ENCODE measurements around the gene ZNF674. TPM values are rescaled to one million over a fixed set of nuclear protein-coding genes. Genes with fewer than 3 reads are reported as not detected.
"Not testable (repeated sequence)": the region's sequence is repeated elsewhere in the genome, so short reads cannot be mapped to it uniquely, and the experiment has no call there.

The ZNF674 gene
- total and polyA plus RNA-seq, 2 donors from 2014 or later = 1.4 to 6.3 TPM

DNA sequence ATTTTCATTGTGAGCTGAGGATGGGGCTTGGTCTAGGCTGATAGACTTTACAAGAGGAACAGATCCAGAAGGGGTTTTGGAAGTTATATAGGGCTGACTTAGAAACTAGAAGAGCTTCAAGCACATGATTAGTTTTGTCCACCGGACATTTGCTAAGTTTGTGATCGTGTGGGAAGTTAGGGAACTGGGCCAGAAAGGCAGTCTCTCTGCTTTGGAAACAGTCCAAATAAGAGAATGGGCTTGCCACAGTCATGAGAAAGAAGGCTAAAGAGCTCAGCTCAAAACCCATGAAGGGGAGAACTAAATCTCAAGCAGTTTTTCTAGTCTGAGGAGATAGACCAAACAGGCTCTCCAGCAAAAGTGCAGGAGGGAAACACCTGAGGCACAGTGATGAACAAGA is 67.8 kb downstream of the ZNF674 start:
- DNase-seq (peak in 1 of 5 donors; percentile 16), FAIRE-seq (no peak)
- H3K4me3 ChIP-seq (ENCODE audit: low read length in 3 of 3) = no peak overlapping the region
- no peak overlapping the region for H3K9ac ChIP-seq (ENCODE audit: low read length in 3 of 3)
- H3K27me3 ChIP-seq (ENCODE audit: control insufficient read depth, insufficient read depth, low read length) = no peaks in the 10 kb centered on the region
- no peaks in the 10 kb centered on the region for H3K9me3 ChIP-seq (ENCODE audit: control insufficient read depth in 2 of 3, insufficient read depth in 1 of 3, low read length in 3 of 3)
- H3K27ac ChIP-seq (ENCODE audit: low read depth in 2 of 2, low read length in 2 of 2) = no peak overlapping the region
- TF ChIP-seq, protein P1, sequence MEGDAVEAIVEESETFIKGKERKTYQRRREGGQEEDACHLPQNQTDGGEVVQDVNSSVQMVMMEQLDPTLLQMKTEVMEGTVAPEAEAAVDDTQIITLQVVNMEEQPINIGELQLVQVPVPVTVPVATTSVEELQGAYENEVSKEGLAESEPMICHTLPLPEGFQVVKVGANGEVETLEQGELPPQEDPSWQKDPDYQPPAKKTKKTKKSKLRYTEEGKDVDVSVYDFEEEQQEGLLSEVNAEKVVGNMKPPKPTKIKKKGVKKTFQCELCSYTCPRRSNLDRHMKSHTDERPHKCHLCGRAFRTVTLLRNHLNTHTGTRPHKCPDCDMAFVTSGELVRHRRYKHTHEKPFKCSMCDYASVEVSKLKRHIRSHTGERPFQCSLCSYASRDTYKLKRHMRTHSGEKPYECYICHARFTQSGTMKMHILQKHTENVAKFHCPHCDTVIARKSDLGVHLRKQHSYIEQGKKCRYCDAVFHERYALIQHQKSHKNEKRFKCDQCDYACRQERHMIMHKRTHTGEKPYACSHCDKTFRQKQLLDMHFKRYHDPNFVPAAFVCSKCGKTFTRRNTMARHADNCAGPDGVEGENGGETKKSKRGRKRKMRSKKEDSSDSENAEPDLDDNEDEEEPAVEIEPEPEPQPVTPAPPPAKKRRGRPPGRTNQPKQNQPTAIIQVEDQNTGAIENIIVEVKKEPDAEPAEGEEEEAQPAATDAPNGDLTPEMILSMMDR (IDR thresholded peaks at IDR 0.05; ENCODE audit: borderline replicate concordance, extremely low read depth, insufficient read depth) = no peak
- intact Hi-C loops (cut with DNase I) = no loop called here
- H3K36me3 ChIP-seq (ENCODE audit: control insufficient read depth in 2 of 3, insufficient read depth in 3 of 3, low read length in 3 of 3) = no peaks in the 10 kb centered on the region
- no peaks in the 10 kb centered on the region for H3K4me1 ChIP-seq (ENCODE audit: control insufficient read depth in 2 of 3, insufficient read depth in 2 of 3, low read depth in 1 of 3, low read length in 3 of 3)

GRCh38 chrX:46465203-46465602 is 80.0 kb downstream of the ZNF674 start:
- DNase-seq (no peak), FAIRE-seq (no peak)
- intact Hi-C loops (cut with DNase I) = no loop called here
- Histone ChIP-seq H3K4me1 (ENCODE audit: control insufficient read depth in 2 of 3, insufficient read depth in 2 of 3, low read depth in 1 of 3, low read length in 3 of 3) (no peaks in the 10 kb centered on the region), H3K9me3 (ENCODE audit: control insufficient read depth in 2 of 3, insufficient read depth in 1 of 3, low read length in 3 of 3) (no peaks in the 10 kb centered on the region), H3K4me3 (ENCODE audit: low read length in 3 of 3) (no peak overlapping the region), H3K27me3 (ENCODE audit: control insufficient read depth, insufficient read depth, low read length) (no peaks in the 10 kb centered on the region), H3K9ac (ENCODE audit: low read length in 3 of 3) (no peak overlapping the region), H3K36me3 (ENCODE audit: control insufficient read depth in 2 of 3, insufficient read depth in 3 of 3, low read length in 3 of 3) (no peaks in the 10 kb centered on the region), H3K27ac (ENCODE audit: low read depth in 2 of 2, low read length in 2 of 2) (no peak overlapping the region)
- TF ChIP-seq, protein P1 (IDR thresholded peaks at IDR 0.05; ENCODE audit: borderline replicate concordance, extremely low read depth, insufficient read depth) = no peak

- DNase-seq (no peak), FAIRE-seq (no peak)
- intact Hi-C loops (cut with DNase I) = no loop called here
- no peak overlapping the region for H3K27ac ChIP-seq (ENCODE audit: low read depth in 2 of 2, low read length in 2 of 2)
- no peaks in the 10 kb centered on the region for H3K27me3 ChIP-seq (ENCODE audit: control insufficient read depth, insufficient read depth, low read length)
- TF ChIP-seq, protein P1 (IDR thresholded peaks at IDR 0.05; ENCODE audit: borderline replicate concordance, extremely low read depth, insufficient read depth) = no peak
- no peak overlapping the region for H3K4me3 ChIP-seq (ENCODE audit: low read length in 3 of 3)
- H3K36me3 ChIP-seq (ENCODE audit: control insufficient read depth in 2 of 3, insufficient read depth in 3 of 3, low read length in 3 of 3) = no peaks in the 10 kb centered on the region
- H3K9ac ChIP-seq (ENCODE audit: low read length in 3 of 3) = no peak overlapping the region
- no peaks in the 10 kb centered on the region for H3K9me3 ChIP-seq (ENCODE audit: control insufficient read depth in 2 of 3, insufficient read depth in 1 of 3, low read length in 3 of 3)
- H3K4me1 ChIP-seq (ENCODE audit: control insufficient read depth in 2 of 3, insufficient read depth in 2 of 3, low read depth in 1 of 3, low read length in 3 of 3) = no peaks in the 10 kb centered on the region
Measured at GRCh38 chrX:46463682-46464081, 81.5 kb downstream of the ZNF674 start.

DNA sequence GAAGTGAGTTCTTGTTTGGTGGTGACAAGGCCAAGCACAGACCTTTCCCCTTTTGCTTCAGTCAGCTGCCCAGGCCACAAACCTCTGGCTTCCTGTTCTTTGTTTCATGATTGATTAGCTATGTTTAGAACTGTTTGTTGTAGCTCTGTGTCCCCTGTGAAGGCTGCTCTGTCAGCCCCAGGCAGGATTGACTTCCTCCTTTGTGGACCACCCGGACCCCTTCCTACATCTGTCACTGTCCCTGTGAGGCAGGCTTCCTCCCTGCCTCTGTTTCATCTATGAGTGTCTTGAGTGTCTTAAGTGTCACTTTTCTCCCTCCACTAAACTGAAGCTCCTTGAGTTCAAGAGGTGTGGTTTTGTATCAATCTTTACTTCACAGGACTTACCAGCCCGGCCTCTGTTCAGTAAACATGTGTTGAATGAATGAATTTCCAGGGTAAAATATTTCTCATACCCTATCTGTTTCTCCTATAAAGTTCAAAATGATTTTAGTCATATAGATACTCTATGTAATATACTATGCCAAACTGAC is 83.5 kb downstream of the ZNF674 start:
- no peaks in the 10 kb centered on the region for H3K4me1 ChIP-seq (ENCODE audit: control insufficient read depth in 2 of 3, insufficient read depth in 2 of 3, low read depth in 1 of 3, low read length in 3 of 3)
- H3K9ac ChIP-seq (ENCODE audit: low read length in 3 of 3) = no peak overlapping the region
- peaks cover 0 to under 1% (median 0%) of the 10 kb centered on the region in 3 donors for H3K36me3 ChIP-seq (ENCODE audit: control insufficient read depth in 2 of 3, insufficient read depth in 3 of 3, low read length in 3 of 3)
- TF ChIP-seq, protein P1 (IDR thresholded peaks at IDR 0.05; ENCODE audit: borderline replicate concordance, extremely low read depth, insufficient read depth) = no peak
- no peak overlapping the region for H3K27ac ChIP-seq (ENCODE audit: low read depth in 2 of 2, low read length in 2 of 2)
- no peak for FAIRE-seq
- H3K4me3 ChIP-seq (ENCODE audit: low read length in 3 of 3) = no peak overlapping the region
- no peaks in the 10 kb centered on the region for H3K9me3 ChIP-seq (ENCODE audit: control insufficient read depth in 2 of 3, insufficient read depth in 1 of 3, low read length in 3 of 3)
- DNase-seq = peak in 1 of 5 donors; percentile 13
- intact Hi-C loops (cut with DNase I) = no loop called here
- H3K27me3 ChIP-seq (ENCODE audit: control insufficient read depth, insufficient read depth, low read length) = no peaks in the 10 kb centered on the region

DNA sequence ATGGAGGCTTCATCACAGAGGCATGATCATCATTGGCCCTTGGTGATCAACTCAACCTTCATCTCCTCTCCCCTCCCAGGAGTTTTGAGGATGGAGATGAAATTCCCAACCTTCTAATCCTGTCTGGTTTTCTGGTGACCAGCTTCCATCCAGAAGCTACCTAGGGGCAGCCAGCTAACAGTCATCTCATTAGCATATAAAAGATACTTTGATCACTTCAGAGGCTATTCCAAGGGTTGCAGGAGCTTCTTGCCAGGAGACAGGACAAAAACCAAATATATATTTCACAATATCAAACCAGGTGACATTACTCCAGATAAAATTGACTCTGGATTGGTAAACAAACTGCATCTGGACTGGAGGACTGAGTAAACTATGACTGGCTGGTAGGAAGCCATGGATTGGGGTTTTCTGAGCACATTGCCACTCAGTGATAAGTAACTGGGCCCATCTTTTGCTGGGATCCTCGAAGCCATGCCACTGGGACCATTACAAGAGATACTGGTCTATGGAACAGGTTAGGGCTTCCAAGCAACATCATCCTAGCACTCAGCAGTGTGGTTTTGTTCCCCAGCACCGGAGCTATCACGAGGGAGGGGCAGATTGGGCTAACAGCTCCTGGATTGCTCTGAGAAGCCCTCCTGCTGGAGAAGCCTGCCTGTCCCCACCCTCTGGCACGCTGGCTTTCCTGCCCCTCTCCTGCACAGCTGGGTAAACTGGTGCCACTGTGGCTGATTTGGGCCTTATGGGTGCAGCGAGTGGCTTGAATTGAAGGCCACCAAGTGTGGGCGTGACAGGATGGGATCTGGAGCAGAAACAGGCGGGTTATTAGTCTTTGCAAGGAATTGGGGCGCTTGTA is 84.2 kb downstream of the ZNF674 start:
- H3K4me3 ChIP-seq (ENCODE audit: low read length in 3 of 3); H3K9me3 ChIP-seq (ENCODE audit: control insufficient read depth in 2 of 3, insufficient read depth in 1 of 3, low read length in 3 of 3); H3K27ac ChIP-seq (ENCODE audit: low read depth in 2 of 2, low read length in 2 of 2); intact Hi-C loops (cut with DNase I); H3K36me3 ChIP-seq (ENCODE audit: control insufficient read depth in 2 of 3, insufficient read depth in 3 of 3, low read length in 3 of 3); FAIRE-seq; H3K27me3 ChIP-seq (ENCODE audit: control insufficient read depth, insufficient read depth, low read length); H3K9ac ChIP-seq (ENCODE audit: low read length in 3 of 3); DNase-seq; H3K4me1 ChIP-seq (ENCODE audit: control insufficient read depth in 2 of 3, insufficient read depth in 2 of 3, low read depth in 1 of 3, low read length in 3 of 3): not testable (repeated sequence)
